ENCODE measurements around the gene PAX9. TPM values are rescaled to one million over a fixed set of nuclear protein-coding genes. Genes with fewer than 3 reads are reported as not detected.

The PAX9 gene
- total RNA-seq, 1 donor from 2014 or later: not detected

GRCh38 chr14:36724162-36724561 lies 62.5 kb downstream of the PAX9 start:
- intact Hi-C loops (cut with micrococcal nuclease): no loop called here

- intact Hi-C loops (cut with micrococcal nuclease): no loop called here
These were observed 64.5 kb downstream of the PAX9 start for GRCh38 chr14:36726128-36726527.

Other genes with a start within 250 kb of the PAX9 start
- gene NKX2-1, start 141.6 kb upstream of the PAX9 start, total RNA-seq: not detected in 2 replicates
- gene NKX2-8, start 79.2 kb upstream of the PAX9 start, total RNA-seq: not detected in 2 replicates

Data from T-helper 1 cell treated with Interleukin-12 subunit alpha and Interleukin-12 subunit beta and Interleukin-4 antibody, amounts not matched to agents 30 ng/mL and 1 ng/mL, for 36 hours (primary cell).